ENCODE data around the gene EGFL7.

Gene EGFL7

DNA sequence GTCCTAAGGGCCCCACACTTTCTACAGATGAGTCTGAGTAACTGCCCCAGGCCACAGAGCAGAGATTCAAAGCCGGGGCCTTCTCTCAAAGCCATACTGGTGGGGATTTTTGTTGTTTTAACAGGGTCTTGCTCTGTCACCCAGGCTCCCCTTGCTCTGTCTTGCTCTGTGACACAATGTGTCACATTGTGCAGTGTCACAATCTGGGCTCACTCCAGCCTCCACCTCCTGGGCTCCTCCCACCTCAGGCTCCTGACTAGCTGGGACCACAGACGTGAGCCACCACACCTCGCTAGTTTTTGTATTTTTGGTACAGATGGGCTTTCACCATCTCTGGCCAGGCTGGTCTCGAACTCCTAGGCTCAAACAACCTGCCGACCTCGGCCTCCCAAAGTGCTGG lies 15.9 kb downstream of the EGFL7 start:
- Histone ChIP-seq H3K4me1 (ENCODE audit: insufficient read depth, insufficient read length) (peaks cover 34% of the 10 kb centered on the region), H3K4me3 (ENCODE audit: insufficient read length, low read depth) (no peak overlapping the region), H3K27me3 (ENCODE audit: insufficient read depth, insufficient read length) (no peaks in the 10 kb centered on the region), H3K36me3 (ENCODE audit: insufficient read depth, insufficient read length, low read length) (peaks cover 30% of the 10 kb centered on the region), H3K9ac (ENCODE audit: insufficient read length, low read depth) (no peak overlapping the region), H3K9me3 (ENCODE audit: insufficient read depth, low read length) (no peaks in the 10 kb centered on the region)
- DNase-seq (ENCODE audit: low read depth, low spot score) = no peak
- TF ChIP-seq ZNF274 (IDR thresholded peaks at IDR 0.05; ENCODE audit: low read depth, low read length) = no peak
- no peak for TF ChIP-seq YY1 (IDR thresholded peaks at IDR 0.05; ENCODE audit: insufficient read depth, insufficient read length)
- TF ChIP-seq SUZ12 (IDR thresholded peaks at IDR 0.05; ENCODE audit: extremely low read depth, insufficient read depth, insufficient read length) = no peak

DNA sequence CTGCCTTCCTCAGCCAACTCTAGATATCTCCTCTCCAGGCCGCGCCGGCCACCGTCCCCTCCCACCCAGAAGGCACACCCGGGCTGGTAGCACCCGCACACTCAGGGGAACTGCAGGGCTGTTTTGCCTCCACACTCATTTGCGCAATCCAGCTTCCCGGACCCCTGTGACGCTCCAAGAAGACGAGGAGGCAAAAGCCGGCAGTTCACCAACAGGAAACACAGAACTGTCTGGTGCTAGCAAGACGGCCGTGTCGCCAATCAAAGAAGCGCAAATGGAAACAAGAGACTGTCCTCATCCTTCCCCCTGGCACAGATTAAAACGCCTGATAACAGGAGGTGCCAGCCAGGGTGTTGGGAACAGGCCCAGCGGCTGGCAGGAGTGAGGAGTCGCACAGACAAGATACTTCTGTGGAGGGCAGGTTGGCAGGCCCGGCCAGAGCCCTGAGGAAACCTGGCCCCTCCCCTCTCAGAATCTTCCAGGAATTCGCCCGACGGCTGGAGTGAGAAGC lies 16.8 kb downstream of the EGFL7 start:
- H3K27me3 ChIP-seq (ENCODE audit: insufficient read depth, insufficient read length) = no peaks in the 10 kb centered on the region
- H3K4me3 ChIP-seq (ENCODE audit: insufficient read length, low read depth) = no peak overlapping the region
- no peaks in the 10 kb centered on the region for H3K9me3 ChIP-seq (ENCODE audit: insufficient read depth, low read length)
- H3K4me1 ChIP-seq (ENCODE audit: insufficient read depth, insufficient read length) = peaks cover 40% of the 10 kb centered on the region
- TF ChIP-seq ZNF274 (IDR thresholded peaks at IDR 0.05; ENCODE audit: low read depth, low read length) (no peak), SUZ12 (IDR thresholded peaks at IDR 0.05; ENCODE audit: extremely low read depth, insufficient read depth, insufficient read length) (no peak), YY1 (IDR thresholded peaks at IDR 0.05; ENCODE audit: insufficient read depth, insufficient read length) (no peak)
- no peak for DNase-seq (ENCODE audit: low read depth, low spot score)
- peaks cover 24% of the 10 kb centered on the region for H3K36me3 ChIP-seq (ENCODE audit: insufficient read depth, insufficient read length, low read length)
- peak overlapping the region; percentile 53 for H3K9ac ChIP-seq (ENCODE audit: insufficient read length, low read depth)

DNA sequence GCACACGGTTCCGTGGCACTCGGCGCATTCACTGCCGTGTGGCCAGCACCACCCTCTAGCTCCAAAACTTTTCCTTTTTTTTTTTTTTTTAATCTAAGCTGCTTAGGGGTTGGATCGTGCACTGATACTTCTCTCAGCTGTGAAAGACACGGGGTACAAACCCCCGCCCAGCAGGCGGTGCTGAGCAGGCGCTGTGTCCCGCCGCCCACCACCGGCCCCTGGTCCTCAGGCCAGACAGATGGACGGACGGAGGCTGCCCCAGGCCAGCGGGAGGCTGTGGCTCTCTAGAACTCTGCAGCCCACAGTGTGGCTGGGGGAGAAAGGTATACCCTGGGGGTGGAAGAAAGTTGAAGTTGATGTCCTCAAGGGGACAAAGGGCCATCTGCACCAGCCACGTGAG lies 18.3 kb downstream of the EGFL7 start:
- TF ChIP-seq SUZ12 (IDR thresholded peaks at IDR 0.05; ENCODE audit: extremely low read depth, insufficient read depth, insufficient read length) = no peak
- TF ChIP-seq ZNF274 (IDR thresholded peaks at IDR 0.05; ENCODE audit: low read depth, low read length) = no peak
- no peak for TF ChIP-seq YY1 (IDR thresholded peaks at IDR 0.05; ENCODE audit: insufficient read depth, insufficient read length)
- H3K9me3 ChIP-seq (ENCODE audit: insufficient read depth, low read length) = no peaks in the 10 kb centered on the region

DNA sequence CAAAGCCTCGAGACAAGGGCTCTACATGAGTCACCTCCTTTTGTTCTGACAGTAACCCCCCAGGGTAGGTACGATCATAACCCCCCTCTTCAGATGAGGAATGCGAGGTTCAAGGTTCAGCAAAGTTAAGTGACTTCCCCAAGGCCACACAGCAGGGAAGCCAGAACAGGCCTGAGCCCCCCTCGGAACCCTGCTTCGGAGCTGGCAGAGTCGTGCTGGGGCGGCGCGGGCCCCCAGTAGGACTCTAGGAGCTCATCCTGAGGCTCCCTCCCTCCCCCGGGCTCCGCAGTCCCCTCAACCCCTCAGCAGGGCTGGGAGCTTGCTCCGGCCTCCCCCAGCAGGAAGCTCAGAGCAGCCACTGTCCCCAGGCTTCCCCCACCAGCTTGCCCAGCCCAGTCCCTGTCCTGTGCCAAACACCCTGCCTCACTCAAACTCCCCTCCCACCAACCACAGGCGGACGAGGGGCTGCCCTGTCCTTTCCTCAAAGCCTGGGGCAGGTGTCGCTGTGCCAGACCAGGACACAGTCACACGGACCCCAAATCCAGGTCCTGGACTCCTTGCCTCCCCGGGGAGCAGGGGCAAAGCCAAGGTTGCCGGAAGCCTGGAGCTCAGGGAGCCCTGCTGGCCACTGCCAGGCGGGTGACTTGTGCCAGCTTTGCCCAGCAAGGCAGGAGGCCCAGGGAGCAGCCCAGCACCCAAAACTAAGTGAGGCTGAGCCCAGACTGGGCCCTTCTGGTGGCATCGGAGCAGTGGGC lies 19.4 kb downstream of the EGFL7 start:
- Histone ChIP-seq H3K4me1 (ENCODE audit: insufficient read depth, insufficient read length) (peaks cover 44% of the 10 kb centered on the region), H3K4me3 (ENCODE audit: insufficient read length, low read depth) (no peak overlapping the region), H3K27me3 (ENCODE audit: insufficient read depth, insufficient read length) (peaks cover 3% of the 10 kb centered on the region), H3K9me3 (ENCODE audit: insufficient read depth, low read length) (no peaks in the 10 kb centered on the region), H3K9ac (ENCODE audit: insufficient read length, low read depth) (peak overlapping the region; percentile 74), H3K36me3 (ENCODE audit: insufficient read depth, insufficient read length, low read length) (peaks cover 12% of the 10 kb centered on the region)
- TF ChIP-seq SUZ12 (IDR thresholded peaks at IDR 0.05; ENCODE audit: extremely low read depth, insufficient read depth, insufficient read length) (no peak), YY1 (IDR thresholded peaks at IDR 0.05; ENCODE audit: insufficient read depth, insufficient read length) (no peak), ZNF274 (IDR thresholded peaks at IDR 0.05; ENCODE audit: low read depth, low read length) (no peak)
- DNase-seq (ENCODE audit: low read depth, low spot score) = no peak

More for the DNA sequence above, 18.3 kb downstream of the EGFL7 start:
- Histone ChIP-seq H3K9ac (ENCODE audit: insufficient read length, low read depth) (peak overlapping the region; percentile 11), H3K4me1 (ENCODE audit: insufficient read depth, insufficient read length) (peaks cover 44% of the 10 kb centered on the region), H3K27me3 (ENCODE audit: insufficient read depth, insufficient read length) (no peaks in the 10 kb centered on the region), H3K4me3 (ENCODE audit: insufficient read length, low read depth) (no peak overlapping the region), H3K36me3 (ENCODE audit: insufficient read depth, insufficient read length, low read length) (peaks cover 21% of the 10 kb centered on the region)
- no peak for DNase-seq (ENCODE audit: low read depth, low spot score)

DNA sequence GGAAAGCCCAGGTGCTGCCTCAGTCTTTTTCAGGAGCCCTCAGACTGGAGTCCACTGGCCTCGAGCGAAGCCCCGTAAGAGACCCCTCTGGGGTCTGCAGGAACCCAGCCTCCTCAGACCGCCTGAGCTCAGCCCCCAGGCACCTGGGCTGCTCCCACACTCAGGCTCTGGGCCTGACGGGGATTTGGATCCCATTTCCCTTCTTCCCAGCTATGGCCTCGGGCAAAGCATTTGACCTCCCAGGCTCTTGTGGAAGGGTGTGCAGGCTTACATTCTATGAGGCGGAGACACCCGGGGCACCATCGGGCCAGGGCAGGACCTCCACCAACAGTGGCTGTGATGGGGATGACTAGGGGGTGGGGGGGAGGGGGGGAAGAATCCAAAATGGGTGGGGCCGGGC lies 20.0 kb downstream of the EGFL7 start:
- H3K4me1 ChIP-seq (ENCODE audit: insufficient read depth, insufficient read length) = peaks cover 44% of the 10 kb centered on the region
- no peak for DNase-seq (ENCODE audit: low read depth, low spot score)
- H3K9ac ChIP-seq (ENCODE audit: insufficient read length, low read depth) = peak overlapping the region; percentile 74
- H3K4me3 ChIP-seq (ENCODE audit: insufficient read length, low read depth) = no peak overlapping the region
- no peaks in the 10 kb centered on the region for H3K9me3 ChIP-seq (ENCODE audit: insufficient read depth, low read length)
- TF ChIP-seq SUZ12 (IDR thresholded peaks at IDR 0.05; ENCODE audit: extremely low read depth, insufficient read depth, insufficient read length) (no peak), ZNF274 (IDR thresholded peaks at IDR 0.05; ENCODE audit: low read depth, low read length) (no peak), YY1 (IDR thresholded peaks at IDR 0.05; ENCODE audit: insufficient read depth, insufficient read length) (no peak)
- H3K36me3 ChIP-seq (ENCODE audit: insufficient read depth, insufficient read length, low read length) = peaks cover 9% of the 10 kb centered on the region
- peaks cover 5% of the 10 kb centered on the region for H3K27me3 ChIP-seq (ENCODE audit: insufficient read depth, insufficient read length)

DNA sequence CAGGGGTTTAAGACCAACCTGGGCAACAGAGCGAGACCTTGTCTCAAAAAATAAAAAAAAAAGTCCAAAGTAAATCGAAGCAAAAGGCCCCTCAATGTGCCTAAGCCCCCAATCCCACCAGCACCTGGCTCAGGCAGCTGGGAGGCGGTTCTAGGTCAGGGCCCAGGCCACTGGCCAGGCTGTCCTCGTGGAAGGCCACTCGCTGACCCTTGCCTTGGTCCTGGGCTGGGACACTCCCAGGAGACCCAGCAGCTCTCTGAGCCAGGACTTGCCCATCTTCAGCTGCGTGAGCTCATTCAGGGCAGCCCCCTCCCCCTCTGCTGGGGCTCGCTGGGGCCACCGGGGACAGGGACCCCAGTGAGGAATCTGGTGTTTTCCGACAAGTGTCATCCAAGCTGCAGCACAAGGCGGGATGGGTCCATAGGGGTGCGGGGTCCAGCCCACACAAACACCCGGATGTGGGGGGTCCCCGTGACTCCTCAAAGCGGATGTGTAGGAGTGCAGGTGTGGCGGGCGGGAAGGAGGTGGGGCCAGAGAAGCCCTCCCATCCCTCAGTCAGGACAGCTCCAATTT lies 20.5 kb downstream of the EGFL7 start:
- H3K4me3 ChIP-seq (ENCODE audit: insufficient read length, low read depth) = no peak overlapping the region
- TF ChIP-seq ZNF274 (IDR thresholded peaks at IDR 0.05; ENCODE audit: low read depth, low read length) (no peak), YY1 (IDR thresholded peaks at IDR 0.05; ENCODE audit: insufficient read depth, insufficient read length) (no peak), SUZ12 (IDR thresholded peaks at IDR 0.05; ENCODE audit: extremely low read depth, insufficient read depth, insufficient read length) (no peak)
- H3K9ac ChIP-seq (ENCODE audit: insufficient read length, low read depth) = peak overlapping the region; percentile 82
- H3K4me1 ChIP-seq (ENCODE audit: insufficient read depth, insufficient read length) = peaks cover 48% of the 10 kb centered on the region
- peaks cover 10% of the 10 kb centered on the region for H3K27me3 ChIP-seq (ENCODE audit: insufficient read depth, insufficient read length)
- DNase-seq (ENCODE audit: low read depth, low spot score) = no peak
- peaks cover 9% of the 10 kb centered on the region for H3K36me3 ChIP-seq (ENCODE audit: insufficient read depth, insufficient read length, low read length)
- H3K9me3 ChIP-seq (ENCODE audit: insufficient read depth, low read length) = no peaks in the 10 kb centered on the region

DNA sequence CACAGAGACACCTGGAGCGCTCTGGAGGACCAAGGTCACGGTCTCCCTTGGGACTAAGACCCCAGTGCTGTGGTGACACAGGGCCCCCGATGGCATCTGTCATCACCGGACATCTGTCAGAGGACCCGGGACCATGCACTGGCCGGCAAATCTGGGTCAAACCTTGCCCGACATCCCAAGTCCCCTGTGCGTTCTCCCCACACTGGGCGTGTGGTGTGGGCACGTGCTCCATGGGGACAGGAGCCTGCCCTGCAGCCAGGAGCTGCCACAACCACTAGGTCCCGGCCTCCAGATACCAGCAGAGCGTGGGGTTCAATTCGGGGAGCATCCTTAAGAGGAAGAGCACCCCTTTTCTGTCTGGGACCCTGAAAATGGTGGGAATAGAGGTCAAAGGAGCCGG lies 21.0 kb downstream of the EGFL7 start:
- Histone ChIP-seq H3K9me3 (ENCODE audit: insufficient read depth, low read length) (no peaks in the 10 kb centered on the region), H3K4me3 (ENCODE audit: insufficient read length, low read depth) (no peak overlapping the region), H3K4me1 (ENCODE audit: insufficient read depth, insufficient read length) (peaks cover 52% of the 10 kb centered on the region), H3K27me3 (ENCODE audit: insufficient read depth, insufficient read length) (peaks cover 15% of the 10 kb centered on the region), H3K36me3 (ENCODE audit: insufficient read depth, insufficient read length, low read length) (peaks cover 9% of the 10 kb centered on the region), H3K9ac (ENCODE audit: insufficient read length, low read depth) (peak overlapping the region; percentile 82)
- TF ChIP-seq YY1 (IDR thresholded peaks at IDR 0.05; ENCODE audit: insufficient read depth, insufficient read length) (no peak), ZNF274 (IDR thresholded peaks at IDR 0.05; ENCODE audit: low read depth, low read length) (no peak), SUZ12 (IDR thresholded peaks at IDR 0.05; ENCODE audit: extremely low read depth, insufficient read depth, insufficient read length) (no peak)
- no peak for DNase-seq (ENCODE audit: low read depth, low spot score)

Data from NT2/D1 (cell line).